AG09309 (cell line): ENCODE measurements around the gene MBTPS1.

ENCODE experiments used
- DNase-seq: peaks from one replicate; pipeline ENCODE4 v3.0.0-alpha.2; 2010; ENCODE audit warnings: low read depth
- H3K4me3 ChIP-seq: 2 replicates; pipeline ENCODE4 v1.5.1; 2011; ENCODE audit warnings: mild to moderate bottlenecking, low read depth, low read length, moderate library complexity; ENCODE audit not compliant: control insufficient read depth
- TF ChIP-seq, protein P1 (sequence below): IDR thresholded peaks from 2 replicates; pipeline ENCODE4 v1.5.1; 2011; ENCODE audit warnings: mild to moderate bottlenecking, low read depth, low read length, inconsistent platforms; ENCODE audit not compliant: insufficient read depth, control insufficient read depth; ENCODE audit errors: missing control alignments

Gene MBTPS1

DNA sequence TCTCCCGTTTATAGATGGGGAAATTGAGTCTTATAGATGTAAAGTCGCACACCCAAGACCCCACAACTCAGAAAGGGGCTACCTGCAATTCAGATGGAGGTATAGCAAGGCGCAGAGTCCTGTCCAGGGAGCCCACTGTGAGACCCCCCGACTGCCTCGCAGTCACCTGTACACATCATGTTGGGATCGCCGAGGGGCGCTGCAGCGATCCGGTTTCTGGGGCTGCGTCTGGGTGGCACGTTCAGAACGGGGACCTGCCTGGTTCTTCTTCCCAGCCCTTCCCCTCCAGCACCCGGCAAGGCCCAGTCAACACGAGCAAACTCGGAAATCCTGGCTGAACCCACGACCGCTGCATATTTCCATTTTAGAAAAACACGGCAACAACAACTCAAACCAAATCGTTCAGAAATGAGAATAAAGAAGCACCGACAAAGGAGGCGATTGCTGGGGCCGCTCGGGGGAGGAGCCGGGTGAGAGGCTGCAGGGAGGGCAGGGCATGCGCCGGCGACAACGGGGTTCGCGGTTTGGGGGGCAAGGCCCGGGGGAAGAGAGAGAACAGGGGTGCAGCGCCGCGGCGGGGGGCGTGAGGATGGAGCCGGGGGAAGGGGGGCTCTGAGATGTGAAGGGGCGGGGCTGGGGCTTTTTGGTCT lies 27.6 kb upstream of the MBTPS1 start:
- no peak for DNase-seq
- H3K4me3 ChIP-seq, result peak overlapping the region; percentile 81
- TF ChIP-seq, protein P1, sequence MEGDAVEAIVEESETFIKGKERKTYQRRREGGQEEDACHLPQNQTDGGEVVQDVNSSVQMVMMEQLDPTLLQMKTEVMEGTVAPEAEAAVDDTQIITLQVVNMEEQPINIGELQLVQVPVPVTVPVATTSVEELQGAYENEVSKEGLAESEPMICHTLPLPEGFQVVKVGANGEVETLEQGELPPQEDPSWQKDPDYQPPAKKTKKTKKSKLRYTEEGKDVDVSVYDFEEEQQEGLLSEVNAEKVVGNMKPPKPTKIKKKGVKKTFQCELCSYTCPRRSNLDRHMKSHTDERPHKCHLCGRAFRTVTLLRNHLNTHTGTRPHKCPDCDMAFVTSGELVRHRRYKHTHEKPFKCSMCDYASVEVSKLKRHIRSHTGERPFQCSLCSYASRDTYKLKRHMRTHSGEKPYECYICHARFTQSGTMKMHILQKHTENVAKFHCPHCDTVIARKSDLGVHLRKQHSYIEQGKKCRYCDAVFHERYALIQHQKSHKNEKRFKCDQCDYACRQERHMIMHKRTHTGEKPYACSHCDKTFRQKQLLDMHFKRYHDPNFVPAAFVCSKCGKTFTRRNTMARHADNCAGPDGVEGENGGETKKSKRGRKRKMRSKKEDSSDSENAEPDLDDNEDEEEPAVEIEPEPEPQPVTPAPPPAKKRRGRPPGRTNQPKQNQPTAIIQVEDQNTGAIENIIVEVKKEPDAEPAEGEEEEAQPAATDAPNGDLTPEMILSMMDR, result peak; percentile 17

DNA sequence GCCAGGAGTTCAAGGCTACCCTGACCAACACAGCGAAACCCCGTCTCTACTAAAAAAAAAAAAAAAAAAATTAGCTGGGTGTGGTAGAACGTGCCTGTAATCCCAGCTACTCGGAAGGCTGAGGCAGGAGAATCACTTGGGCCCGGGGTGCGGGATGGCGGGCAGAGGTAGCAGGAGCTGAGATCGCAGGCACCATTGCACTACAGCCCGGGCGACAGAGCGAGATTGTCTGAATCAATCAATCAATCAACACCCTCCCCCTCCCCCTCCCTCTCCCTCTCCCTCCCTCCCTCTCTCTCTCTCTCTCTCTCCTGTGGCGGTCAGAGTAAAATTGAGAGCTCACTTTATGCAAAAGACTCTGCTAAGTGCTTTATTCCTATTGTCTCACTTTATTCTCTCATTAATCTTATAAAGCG lies 27.1 kb upstream of the MBTPS1 start:
- DNase-seq, result no peak
- TF ChIP-seq, protein P1, result no peak
- H3K4me3 ChIP-seq, result peak overlapping the region; percentile 81

DNA sequence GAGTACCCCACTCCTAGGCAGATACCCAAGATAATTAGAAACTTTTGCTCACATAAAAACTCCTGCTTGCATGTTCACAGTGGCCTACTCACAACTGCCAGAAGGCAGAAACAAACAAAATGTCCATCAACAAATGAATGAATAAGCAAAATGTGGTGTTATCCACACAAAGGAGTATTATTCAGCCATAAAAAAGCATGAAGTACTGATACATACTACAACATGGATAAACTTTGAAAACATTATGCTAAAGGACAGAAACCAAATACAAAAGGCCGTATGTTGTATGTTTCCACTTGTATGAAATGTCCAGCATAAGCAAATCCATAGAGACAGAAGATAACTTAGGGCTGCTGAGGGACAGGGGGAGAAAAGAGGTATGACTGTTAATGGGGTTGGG lies 26.3 kb upstream of the MBTPS1 start:
- DNase-seq, result no peak
- TF ChIP-seq, protein P1, result no peak
- no peak overlapping the region for H3K4me3 ChIP-seq

DNA sequence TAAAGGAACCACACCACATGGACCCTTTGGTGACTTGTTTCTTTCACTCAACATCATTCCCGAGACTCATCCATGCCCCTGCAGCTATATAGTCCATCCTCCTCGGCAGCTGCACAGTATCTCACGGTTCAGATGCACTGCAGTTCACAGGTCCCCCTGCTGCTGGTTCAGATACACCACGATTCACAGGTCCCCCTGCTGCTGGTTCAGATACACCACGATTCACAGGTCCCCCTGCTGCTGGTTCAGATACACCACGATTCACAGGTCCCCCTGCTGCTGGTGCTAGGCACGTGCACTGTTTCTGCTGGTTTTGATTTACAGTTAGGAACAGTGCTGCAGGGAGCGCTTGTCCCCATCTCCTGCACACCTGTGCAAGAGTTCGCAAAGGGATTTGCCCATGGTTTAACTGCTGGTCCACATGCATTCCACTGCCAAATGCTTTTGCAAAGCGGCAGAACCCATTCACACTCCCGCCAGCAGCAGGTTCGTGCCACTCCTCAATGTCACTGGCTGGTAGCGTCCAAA lies 24.5 kb upstream of the MBTPS1 start:
- no peak for DNase-seq
- TF ChIP-seq, protein P1, result no peak
- no peak overlapping the region for H3K4me3 ChIP-seq

DNA sequence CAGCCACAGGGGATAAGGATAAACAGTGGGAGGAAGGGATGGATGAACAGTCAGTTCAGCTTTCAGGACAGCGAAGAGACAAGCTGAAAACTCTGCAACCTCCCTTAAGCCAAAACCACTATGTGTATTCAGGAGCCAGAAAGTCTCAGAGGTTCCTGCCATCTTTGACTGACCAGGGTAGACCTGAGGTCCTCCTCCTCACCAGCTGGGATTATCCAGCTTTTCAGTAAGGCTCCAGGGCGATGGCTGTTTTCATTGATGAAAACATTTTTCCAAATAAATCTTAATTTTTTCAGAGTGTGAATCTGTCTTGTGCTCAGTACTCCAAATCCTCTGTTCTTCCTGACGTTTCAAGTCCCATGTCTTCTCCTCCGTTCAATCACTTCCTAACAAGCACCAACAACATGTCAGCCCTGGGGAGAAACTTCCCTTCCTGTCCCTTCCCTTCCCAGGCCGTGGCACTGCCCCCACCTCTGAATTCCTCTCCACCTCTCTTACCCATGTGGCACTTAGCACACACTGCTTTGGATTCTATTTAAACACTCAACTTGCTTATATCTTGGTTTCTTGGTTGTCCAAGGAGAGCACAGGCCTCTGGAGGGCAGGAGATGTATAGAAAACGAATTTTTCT lies 23.0 kb upstream of the MBTPS1 start:
- TF ChIP-seq, protein P1, result no peak
- no peak for DNase-seq
- H3K4me3 ChIP-seq, result no peak overlapping the region

DNA sequence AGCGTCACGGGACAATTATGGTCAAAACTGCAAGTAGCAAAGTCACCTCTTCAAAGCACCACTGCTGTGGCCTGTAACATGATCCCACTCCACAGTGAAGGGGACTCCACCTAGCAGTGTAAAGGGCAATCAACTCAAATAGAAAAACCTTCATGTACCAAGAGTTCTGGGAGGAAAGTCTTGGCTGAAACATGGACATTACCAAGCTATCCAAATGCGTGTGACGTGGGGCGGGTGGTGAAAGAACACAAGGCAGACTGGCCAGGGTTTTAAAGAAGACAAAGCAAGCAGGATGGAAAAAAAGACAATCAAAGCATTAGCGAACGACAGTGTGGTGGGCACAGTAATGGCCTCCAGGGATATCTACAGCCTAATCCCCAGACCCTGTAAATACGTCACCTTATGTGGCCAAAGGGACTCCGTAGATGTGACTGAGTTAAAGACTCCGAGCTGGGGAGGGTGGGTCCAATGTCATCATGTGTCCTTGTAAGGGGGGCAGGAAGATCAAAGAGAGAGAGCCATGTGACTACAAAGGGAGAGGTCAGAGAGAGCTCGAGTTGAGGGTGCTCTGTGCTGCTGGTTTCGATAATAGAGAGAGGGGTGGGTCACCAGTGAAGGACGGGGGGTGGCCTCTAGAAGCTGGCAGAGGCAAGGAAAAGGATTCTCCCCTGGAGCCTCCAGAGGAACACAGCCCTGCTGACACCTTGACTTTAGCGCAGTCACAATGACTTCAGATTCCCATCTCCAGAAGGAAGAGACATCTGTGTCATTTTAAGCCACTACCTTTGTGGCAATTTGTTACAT lies 22.3 kb upstream of the MBTPS1 start:
- no peak for DNase-seq
- TF ChIP-seq, protein P1, result no peak
- H3K4me3 ChIP-seq, result no peak overlapping the region
